Fibroblast of mammary gland (primary cell): ENCODE measurements around the gene TMEM238L.

Experiments
- DNase-seq: peaks from one replicate; pipeline ENCODE4 v3.0.0-alpha.2; 2010; ENCODE audit warnings: low read depth
- H3K4me3 ChIP-seq: 2 replicates; pipeline ENCODE4 v1.5.1; 2011; ENCODE audit warnings: low read depth, mild to moderate bottlenecking, low read length, moderate library complexity; ENCODE audit not compliant: control insufficient read depth
- CTCF ChIP-seq: conservative IDR thresholded peaks from 2 replicates; pipeline ENCODE4 v1.5.1; 2011; ENCODE audit warnings: low read depth, low read length, inconsistent platforms; ENCODE audit not compliant: control insufficient read depth, insufficient read depth

Gene TMEM238L

GRCh38 chr17:10798910-10799309 is 5.0 kb downstream of the TMEM238L start:
- DNase-seq = no peak
- no peak for TF ChIP-seq CTCF
- H3K4me3 ChIP-seq = no peak overlapping the region

GRCh38 chr17:10798332-10798749 is 5.6 kb downstream of the TMEM238L start:
- TF ChIP-seq CTCF = no peak
- DNase-seq = no peak
- no peak overlapping the region for H3K4me3 ChIP-seq

GRCh38 chr17:10797476-10798328 is 6.2 kb downstream of the TMEM238L start:
- TF ChIP-seq CTCF = no peak
- DNase-seq = no peak
- H3K4me3 ChIP-seq = no peak overlapping the region

GRCh38 chr17:10793816-10794215 is 10.1 kb downstream of the TMEM238L start:
- TF ChIP-seq CTCF = no peak
- no peak for DNase-seq
- no peak overlapping the region for H3K4me3 ChIP-seq

GRCh38 chr17:10793256-10793655 is 10.6 kb downstream of the TMEM238L start:
- no peak for TF ChIP-seq CTCF
- no peak overlapping the region for H3K4me3 ChIP-seq
- DNase-seq = no peak

- no peak for DNase-seq
- TF ChIP-seq CTCF = no peak
These were observed 11.7 kb downstream of the TMEM238L start for GRCh38 chr17:10792151-10792550.

More at GRCh38 chr17:10792151-10792550, 11.7 kb downstream of the TMEM238L start:
- H3K4me3 ChIP-seq = no peak overlapping the region
